ENCODE results near the gene AACS. TPM values are rescaled to one million over a fixed set of nuclear protein-coding genes. Genes with fewer than 3 reads are reported as not detected.

AACS gene
- total and polyA plus RNA-seq, 2 experiments from 2014 or later, result 32.2 to 36.8 TPM

DNA sequence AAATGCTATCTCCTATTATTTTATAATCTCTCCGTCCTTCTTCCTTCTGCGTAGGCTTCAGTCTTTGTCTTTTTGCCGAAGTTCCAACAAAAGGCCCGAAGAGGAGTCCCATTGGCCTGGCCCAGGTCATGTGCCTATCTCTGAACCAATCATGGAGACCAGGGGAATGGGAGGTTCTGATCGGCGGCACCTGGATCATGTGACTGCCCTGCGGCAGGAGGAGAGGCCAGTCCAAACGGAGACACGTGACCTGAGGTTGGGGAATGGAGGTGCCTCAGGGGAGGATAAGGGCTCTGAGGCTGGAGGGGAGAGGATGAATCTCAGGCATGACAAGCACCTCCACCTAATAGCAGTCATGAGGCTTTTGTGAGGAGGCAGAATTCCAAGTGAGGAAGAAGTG, 86.0 kb downstream of the AACS start:
- no peak overlapping the region for H3K27ac ChIP-seq
- DNase-seq (ENCODE audit: low read depth in 1 of 2, low spot score in 1 of 2), result no peak
- H3K4me1 ChIP-seq (ENCODE audit: low read depth), result no peaks in the 10 kb centered on the region
- no peaks in the 10 kb centered on the region for H3K9me3 ChIP-seq (ENCODE audit: low read depth)
- no peaks in the 10 kb centered on the region for H3K36me3 ChIP-seq
- TF ChIP-seq, protein P1, sequence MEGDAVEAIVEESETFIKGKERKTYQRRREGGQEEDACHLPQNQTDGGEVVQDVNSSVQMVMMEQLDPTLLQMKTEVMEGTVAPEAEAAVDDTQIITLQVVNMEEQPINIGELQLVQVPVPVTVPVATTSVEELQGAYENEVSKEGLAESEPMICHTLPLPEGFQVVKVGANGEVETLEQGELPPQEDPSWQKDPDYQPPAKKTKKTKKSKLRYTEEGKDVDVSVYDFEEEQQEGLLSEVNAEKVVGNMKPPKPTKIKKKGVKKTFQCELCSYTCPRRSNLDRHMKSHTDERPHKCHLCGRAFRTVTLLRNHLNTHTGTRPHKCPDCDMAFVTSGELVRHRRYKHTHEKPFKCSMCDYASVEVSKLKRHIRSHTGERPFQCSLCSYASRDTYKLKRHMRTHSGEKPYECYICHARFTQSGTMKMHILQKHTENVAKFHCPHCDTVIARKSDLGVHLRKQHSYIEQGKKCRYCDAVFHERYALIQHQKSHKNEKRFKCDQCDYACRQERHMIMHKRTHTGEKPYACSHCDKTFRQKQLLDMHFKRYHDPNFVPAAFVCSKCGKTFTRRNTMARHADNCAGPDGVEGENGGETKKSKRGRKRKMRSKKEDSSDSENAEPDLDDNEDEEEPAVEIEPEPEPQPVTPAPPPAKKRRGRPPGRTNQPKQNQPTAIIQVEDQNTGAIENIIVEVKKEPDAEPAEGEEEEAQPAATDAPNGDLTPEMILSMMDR (IDR thresholded peaks at IDR 0.05; ENCODE audit: low read depth, low read length), result no peak
- no peak overlapping the region for H3K4me3 ChIP-seq
- no peaks in the 10 kb centered on the region for H3K27me3 ChIP-seq

DNA sequence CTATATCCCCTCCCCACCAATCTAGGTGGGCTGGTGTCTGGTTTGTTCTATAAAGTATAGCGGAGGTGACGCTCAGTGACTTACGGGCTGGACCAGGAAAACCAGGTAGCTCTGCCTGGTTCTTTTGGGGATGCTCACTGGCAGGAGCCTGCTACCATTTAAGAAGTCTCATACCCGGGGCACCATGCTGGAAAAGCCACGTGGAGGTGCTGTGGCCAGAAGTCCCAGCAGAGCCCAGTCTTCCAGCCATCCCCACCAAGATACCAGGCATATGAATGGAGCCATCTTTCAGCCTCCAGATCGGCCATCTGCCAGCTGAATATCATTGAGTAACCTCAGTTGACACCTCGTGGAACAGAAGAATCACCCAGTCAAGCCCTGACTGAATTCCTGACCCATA, 87.2 kb downstream of the AACS start:
- H3K36me3 ChIP-seq, result no peaks in the 10 kb centered on the region
- H3K4me3 ChIP-seq, result no peak overlapping the region
- TF ChIP-seq, protein P1 (IDR thresholded peaks at IDR 0.05; ENCODE audit: low read depth, low read length), result no peak
- no peaks in the 10 kb centered on the region for H3K9me3 ChIP-seq (ENCODE audit: low read depth)
- H3K4me1 ChIP-seq (ENCODE audit: low read depth), result no peaks in the 10 kb centered on the region
- H3K27me3 ChIP-seq, result no peaks in the 10 kb centered on the region
- no peak overlapping the region for H3K27ac ChIP-seq
- DNase-seq (ENCODE audit: low read depth in 1 of 2, low spot score in 1 of 2), result no peak

DNA sequence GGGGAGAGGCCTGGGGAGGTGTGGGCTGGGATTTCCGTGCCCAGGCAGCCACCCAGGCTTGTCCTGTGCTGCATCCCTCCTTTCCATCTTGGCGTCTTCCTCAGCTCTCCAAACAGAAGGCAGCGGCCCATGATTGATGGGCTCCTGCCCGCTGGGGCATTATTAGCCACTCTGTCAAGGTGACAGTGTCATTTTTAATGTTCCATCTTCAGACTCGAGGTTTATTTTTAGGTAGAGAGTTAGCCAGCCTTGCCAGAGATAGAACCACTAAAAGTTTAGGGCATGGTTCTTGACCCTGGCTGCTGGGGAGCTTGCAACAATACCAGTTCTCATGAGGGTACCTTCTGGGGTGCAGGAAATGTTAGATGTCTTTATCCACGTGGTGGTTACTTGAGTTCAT, 90.1 kb downstream of the AACS start:
- Histone ChIP-seq H3K4me1 (ENCODE audit: low read depth) (no peaks in the 10 kb centered on the region), H3K27me3 (no peaks in the 10 kb centered on the region), H3K36me3 (no peaks in the 10 kb centered on the region), H3K27ac (no peak overlapping the region), H3K4me3 (no peak overlapping the region), H3K9me3 (ENCODE audit: low read depth) (no peaks in the 10 kb centered on the region)
- TF ChIP-seq, protein P1 (IDR thresholded peaks at IDR 0.05; ENCODE audit: low read depth, low read length), result no peak
- no peak for DNase-seq (ENCODE audit: low read depth in 1 of 2, low spot score in 1 of 2)

DNA sequence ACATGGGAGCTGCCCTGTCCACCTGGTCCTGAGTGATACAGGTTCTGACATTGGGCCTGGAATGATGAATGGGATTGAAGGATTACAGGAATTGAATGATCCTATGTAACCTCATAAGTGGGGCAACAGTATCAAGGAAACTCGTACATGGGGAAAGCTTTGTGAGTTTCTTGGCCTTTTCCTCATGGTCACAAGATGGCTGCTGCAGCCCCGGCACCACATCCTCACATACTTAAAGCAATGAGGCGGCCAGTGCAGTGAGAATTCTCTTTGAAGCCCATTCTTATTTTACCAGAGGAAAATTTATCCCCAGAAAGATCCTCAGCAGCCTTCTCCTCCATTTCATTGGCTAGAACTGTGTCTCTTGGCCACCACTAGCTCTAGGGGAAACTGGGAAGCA, 91.9 kb downstream of the AACS start:
- Histone ChIP-seq H3K4me3 (no peak overlapping the region), H3K4me1 (ENCODE audit: low read depth) (no peaks in the 10 kb centered on the region), H3K9me3 (ENCODE audit: low read depth) (no peaks in the 10 kb centered on the region), H3K27me3 (no peaks in the 10 kb centered on the region), H3K27ac (no peak overlapping the region), H3K36me3 (no peaks in the 10 kb centered on the region)
- no peak for DNase-seq (ENCODE audit: low read depth in 1 of 2, low spot score in 1 of 2)
- TF ChIP-seq, protein P1 (IDR thresholded peaks at IDR 0.05; ENCODE audit: low read depth, low read length), result no peak

DNA sequence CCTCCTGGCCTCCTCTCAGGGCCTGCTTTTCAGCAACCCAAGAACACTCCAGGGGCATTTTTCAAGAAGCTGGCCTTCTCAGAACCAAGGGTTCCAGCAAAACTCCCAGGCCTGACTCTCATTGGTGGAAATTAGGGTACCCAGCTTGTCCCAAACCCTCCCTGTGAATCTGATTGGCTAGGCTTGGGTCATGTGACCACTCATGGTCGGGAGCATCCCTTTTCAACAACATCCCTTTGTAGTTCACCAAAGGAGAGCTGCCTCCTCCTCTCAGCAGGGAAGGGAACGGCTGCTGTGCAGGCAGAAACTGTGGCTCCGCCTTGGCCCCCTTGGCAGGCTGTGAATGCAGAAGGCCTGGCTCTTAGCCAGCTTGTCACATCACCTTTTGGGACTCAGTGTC, 94.5 kb downstream of the AACS start:
- TF ChIP-seq, protein P1 (IDR thresholded peaks at IDR 0.05; ENCODE audit: low read depth, low read length), result no peak
- no peak for DNase-seq (ENCODE audit: low read depth in 1 of 2, low spot score in 1 of 2)
- no peaks in the 10 kb centered on the region for H3K27me3 ChIP-seq

More for the DNA sequence above, 94.5 kb downstream of the AACS start:
- H3K27ac ChIP-seq, result no peak overlapping the region
- H3K4me3 ChIP-seq, result no peak overlapping the region
- H3K4me1 ChIP-seq (ENCODE audit: low read depth), result no peaks in the 10 kb centered on the region
- H3K36me3 ChIP-seq, result no peaks in the 10 kb centered on the region
- H3K9me3 ChIP-seq (ENCODE audit: low read depth), result no peaks in the 10 kb centered on the region

Data from cardiac muscle cell (in vitro differentiated cells and primary cell).